Gastrocnemius medialis (tissue), 4 donors: ENCODE measurements around the gene RNF207.

Experiments
- POLR2A ChIP-seq, 2 donors: fragments of 450-650 bp; IDR thresholded peaks; one replicate each; pipeline ENCODE4 v1.6.1; 2017; ENCODE audit warnings: antibody characterized with exemption in 2 of 2, mild to moderate bottlenecking in 2 of 2, moderate library complexity in 2 of 2
- TF ChIP-seq, protein P1 (sequence below), 5 experiments: fragments of 450-650 bp in 3 of 5; fragments of 200-600 bp in 2 of 5; sonication (generic) in 2 of 5; IDR thresholded peaks in 4 of 5; conservative IDR thresholded peaks in 1 of 5; 1 replicate in 4 of 5; 2 replicates in 1 of 5; pipeline ENCODE4 v1.5.1; 2016 to 2019; ENCODE audit warnings: antibody characterized with exemption in 5 of 5, mild to moderate bottlenecking in 3 of 5, moderate library complexity in 3 of 5

DNA sequence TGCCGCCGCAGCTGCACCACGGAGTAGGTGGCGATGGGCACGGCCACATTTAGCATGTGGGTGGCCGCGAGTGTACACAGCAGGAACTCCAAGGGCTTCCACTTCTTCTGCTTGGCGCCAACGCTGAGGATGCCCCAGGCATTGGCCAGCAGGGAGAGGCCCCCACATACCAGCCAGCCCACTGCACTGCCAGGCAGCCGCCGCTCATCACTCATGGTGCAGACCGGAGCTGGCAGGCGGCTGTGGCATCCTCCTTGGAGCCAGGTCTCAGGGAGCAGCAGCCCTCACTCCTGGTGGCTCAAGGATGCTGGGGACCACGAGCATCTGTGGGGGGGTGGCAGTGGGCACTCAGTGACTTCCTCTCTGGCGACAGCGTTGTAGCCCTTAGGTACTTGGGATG lies 48.8 kb downstream of the RNF207 start:
- TF ChIP-seq, protein P1, sequence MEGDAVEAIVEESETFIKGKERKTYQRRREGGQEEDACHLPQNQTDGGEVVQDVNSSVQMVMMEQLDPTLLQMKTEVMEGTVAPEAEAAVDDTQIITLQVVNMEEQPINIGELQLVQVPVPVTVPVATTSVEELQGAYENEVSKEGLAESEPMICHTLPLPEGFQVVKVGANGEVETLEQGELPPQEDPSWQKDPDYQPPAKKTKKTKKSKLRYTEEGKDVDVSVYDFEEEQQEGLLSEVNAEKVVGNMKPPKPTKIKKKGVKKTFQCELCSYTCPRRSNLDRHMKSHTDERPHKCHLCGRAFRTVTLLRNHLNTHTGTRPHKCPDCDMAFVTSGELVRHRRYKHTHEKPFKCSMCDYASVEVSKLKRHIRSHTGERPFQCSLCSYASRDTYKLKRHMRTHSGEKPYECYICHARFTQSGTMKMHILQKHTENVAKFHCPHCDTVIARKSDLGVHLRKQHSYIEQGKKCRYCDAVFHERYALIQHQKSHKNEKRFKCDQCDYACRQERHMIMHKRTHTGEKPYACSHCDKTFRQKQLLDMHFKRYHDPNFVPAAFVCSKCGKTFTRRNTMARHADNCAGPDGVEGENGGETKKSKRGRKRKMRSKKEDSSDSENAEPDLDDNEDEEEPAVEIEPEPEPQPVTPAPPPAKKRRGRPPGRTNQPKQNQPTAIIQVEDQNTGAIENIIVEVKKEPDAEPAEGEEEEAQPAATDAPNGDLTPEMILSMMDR (IDR thresholded peaks at IDR 0.05 in 4 of 5, conservative IDR thresholded peaks at IDR 0.05 in 1 of 5), result no peak
- no peak for TF ChIP-seq POLR2A (IDR thresholded peaks at IDR 0.05)
